Panc1 (cell line): Measurements from ENCODE around the gene WDR86. TPM values are rescaled to one million over a fixed set of nuclear protein-coding genes. Genes with fewer than 3 reads are reported as not detected.

Source experiments
- ATAC-seq: fragments of 200-7000 bp; cut with Tn5 transposase; 2 replicates; pipeline ENCODE4 v1.9.1; 2020; ENCODE audit warnings: mild to moderate bottlenecking, moderate library complexity
- BruUV-seq: library from RNA; stranded (reverse); fragments of 400-500 nt; replicated peaks from 2 replicates; lab custom pipeline; 2021; lab: Mats Ljungman, UMichigan
- CTCF ChIA-PET: fragments of 300-600 bp; sonication (Branson Sonifier 250); formaldehyde crosslinking; loops from one replicate; lab custom pipeline; 2022; ENCODE audit warnings: antibody characterized with exemption; lab: Charles Lee
- POLR2A ChIA-PET: fragments of 300-600 bp; sonication (Branson Sonifier 250); formaldehyde crosslinking; loops from one replicate; lab custom pipeline; 2022; ENCODE audit warnings: antibody characterized with exemption; lab: Charles Lee
- DNase-seq: peaks from one replicate; pipeline ENCODE4 v3.0.0-alpha.2; 2010; ENCODE audit warnings: low read depth, low spot score
- H3K27ac ChIP-seq: 2 replicates; pipeline ENCODE4 v1.5.1; 2011; ENCODE audit warnings: mild to moderate bottlenecking, low read length, inconsistent platforms
- H3K27me3 ChIP-seq: fragments of 200-500 bp; sonication (Bioruptor generic); 2 replicates; pipeline ENCODE4 v1.6.0; 2014; ENCODE audit warnings: low read length, inconsistent platforms; ENCODE audit not compliant: control insufficient read depth, insufficient read depth
- H3K36me3 ChIP-seq: fragments of 200-500 bp; sonication (Bioruptor generic); 2 replicates; pipeline ENCODE4 v1.5.1; 2014; ENCODE audit warnings: inconsistent platforms, mild to moderate bottlenecking, low read length, moderate library complexity; ENCODE audit not compliant: control insufficient read depth, insufficient read depth
- H3K4me1 ChIP-seq: 2 replicates; pipeline ENCODE4 v1.5.1; 2011; ENCODE audit warnings: inconsistent platforms, mild to moderate bottlenecking, low read length, moderate library complexity; ENCODE audit not compliant: control insufficient read depth, insufficient read depth
- H3K4me3 ChIP-seq, 2 experiments: 2 replicates each; pipeline ENCODE4 v1.5.1; 2011 to 2012; ENCODE audit warnings: low read depth in 2 of 2, low read length in 2 of 2, mild to moderate bottlenecking in 2 of 2, inconsistent platforms in 1 of 2, moderate library complexity in 1 of 2
- H3K9me3 ChIP-seq: fragments of 200-500 bp; sonication (Bioruptor generic); 2 replicates; pipeline ENCODE4 v1.5.1; 2014; ENCODE audit warnings: low read depth, mild to moderate bottlenecking, inconsistent platforms, low read length, moderate library complexity; ENCODE audit not compliant: control insufficient read depth, insufficient read depth
- POLR2AphosphoS5 ChIP-seq: IDR thresholded peaks from 2 replicates; pipeline ENCODE4 v1.6.1; 2012; ENCODE audit warnings: mild to moderate bottlenecking, low read depth, low read length, moderate library complexity
- SIN3A ChIP-seq: IDR thresholded peaks from 2 replicates; pipeline ENCODE4 v1.6.1; 2012; ENCODE audit warnings: low read depth, mild to moderate bottlenecking, low read length, moderate library complexity, borderline replicate concordance; ENCODE audit not compliant: insufficient read depth
- TCF7L2 ChIP-seq: IDR thresholded peaks from 2 replicates; pipeline ENCODE4 v1.6.1; 2011; ENCODE audit warnings: mild to moderate bottlenecking, low read depth, low read length, inconsistent platforms
- in situ Hi-C: cut with HindIII; loops from 2 replicates; pipeline ENCODE4 v1.10.0; 2016; ENCODE audit warnings: low sequenced_read_pairs, low pct_unique_long_range_greater_than_20kb
- intact Hi-C: fragments of 100-400 bp; cut with micrococcal nuclease; formaldehyde crosslinking; loops from one replicate; pipeline ENCODE4 v1.10.0; 2022; ENCODE audit not compliant: unreplicated experiment
- microRNA-seq: library from miRNA; unstranded; fragments of <30 nt; microRNA quantifications from one replicate; pipeline ENCODE4 v1.1.0, GENCODE V29; 2020; ENCODE audit not compliant: unreplicated experiment
- total RNA-seq: library from RNA; stranded (reverse); gene quantifications from one replicate; pipeline ENCODE4 v1.2.1, GENCODE V29; 2021; ENCODE audit not compliant: unreplicated experiment
- TF ChIP-seq, protein P1 (sequence below), 2 experiments: IDR thresholded peaks; 2 replicates each; pipeline ENCODE4 v1.6.1; 2011 to 2012; ENCODE audit warnings: low read depth in 2 of 2, control low read depth in 1 of 2, low read length in 1 of 2, mild to moderate bottlenecking in 1 of 2, moderate library complexity in 1 of 2; ENCODE audit not compliant: insufficient read depth in 1 of 2
- TF ChIP-seq, protein P2 (sequence below): fragments of 450-650 bp; IDR thresholded peaks from 2 replicates; pipeline ENCODE4 v1.5.1; 2017; ENCODE audit warnings: mild to moderate bottlenecking

Gene WDR86
- total RNA-seq, 1 experiment from 2014 or later: 0.72 TPM

DNA sequence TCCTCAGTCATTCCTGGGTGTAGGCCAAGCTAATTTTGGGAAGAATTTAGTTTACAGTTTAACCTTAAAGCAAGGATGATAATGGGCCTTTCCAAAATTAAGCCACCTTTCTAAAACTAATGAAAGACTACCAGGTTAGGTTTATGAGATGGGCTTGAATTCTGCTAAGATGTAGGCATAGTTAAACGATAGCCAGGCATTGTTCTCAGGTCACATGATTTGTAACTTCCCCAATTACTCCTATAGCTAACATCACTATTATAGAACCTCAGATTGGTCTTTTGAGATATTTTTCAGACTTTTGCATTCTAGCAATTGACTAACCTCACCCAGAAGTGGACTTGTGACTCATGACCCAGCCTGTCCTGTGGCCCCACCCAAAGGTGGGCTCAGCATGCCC is 75.2 kb downstream of the WDR86 start:
- ChIA-PET POLR2A (interaction anchor here (0.8 kb wide), 1 partner anchor 17 kb away, joined by 3 read pairs; no protein-coding TSS in a partner anchor), CTCF (no interaction called here)
- H3K4me3 ChIP-seq: no peak overlapping the region
- TF ChIP-seq SIN3A: no peak
- TF ChIP-seq POLR2AphosphoS5: no peak
- TF ChIP-seq, protein P1, sequence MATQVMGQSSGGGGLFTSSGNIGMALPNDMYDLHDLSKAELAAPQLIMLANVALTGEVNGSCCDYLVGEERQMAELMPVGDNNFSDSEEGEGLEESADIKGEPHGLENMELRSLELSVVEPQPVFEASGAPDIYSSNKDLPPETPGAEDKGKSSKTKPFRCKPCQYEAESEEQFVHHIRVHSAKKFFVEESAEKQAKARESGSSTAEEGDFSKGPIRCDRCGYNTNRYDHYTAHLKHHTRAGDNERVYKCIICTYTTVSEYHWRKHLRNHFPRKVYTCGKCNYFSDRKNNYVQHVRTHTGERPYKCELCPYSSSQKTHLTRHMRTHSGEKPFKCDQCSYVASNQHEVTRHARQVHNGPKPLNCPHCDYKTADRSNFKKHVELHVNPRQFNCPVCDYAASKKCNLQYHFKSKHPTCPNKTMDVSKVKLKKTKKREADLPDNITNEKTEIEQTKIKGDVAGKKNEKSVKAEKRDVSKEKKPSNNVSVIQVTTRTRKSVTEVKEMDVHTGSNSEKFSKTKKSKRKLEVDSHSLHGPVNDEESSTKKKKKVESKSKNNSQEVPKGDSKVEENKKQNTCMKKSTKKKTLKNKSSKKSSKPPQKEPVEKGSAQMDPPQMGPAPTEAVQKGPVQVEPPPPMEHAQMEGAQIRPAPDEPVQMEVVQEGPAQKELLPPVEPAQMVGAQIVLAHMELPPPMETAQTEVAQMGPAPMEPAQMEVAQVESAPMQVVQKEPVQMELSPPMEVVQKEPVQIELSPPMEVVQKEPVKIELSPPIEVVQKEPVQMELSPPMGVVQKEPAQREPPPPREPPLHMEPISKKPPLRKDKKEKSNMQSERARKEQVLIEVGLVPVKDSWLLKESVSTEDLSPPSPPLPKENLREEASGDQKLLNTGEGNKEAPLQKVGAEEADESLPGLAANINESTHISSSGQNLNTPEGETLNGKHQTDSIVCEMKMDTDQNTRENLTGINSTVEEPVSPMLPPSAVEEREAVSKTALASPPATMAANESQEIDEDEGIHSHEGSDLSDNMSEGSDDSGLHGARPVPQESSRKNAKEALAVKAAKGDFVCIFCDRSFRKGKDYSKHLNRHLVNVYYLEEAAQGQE (IDR thresholded peaks at IDR 0.05; ENCODE audit: insufficient read depth in 1 of 2, low read depth in 2 of 2, low read length in 1 of 2): no peak
- TF ChIP-seq TCF7L2: no peak
- TF ChIP-seq, protein P2, sequence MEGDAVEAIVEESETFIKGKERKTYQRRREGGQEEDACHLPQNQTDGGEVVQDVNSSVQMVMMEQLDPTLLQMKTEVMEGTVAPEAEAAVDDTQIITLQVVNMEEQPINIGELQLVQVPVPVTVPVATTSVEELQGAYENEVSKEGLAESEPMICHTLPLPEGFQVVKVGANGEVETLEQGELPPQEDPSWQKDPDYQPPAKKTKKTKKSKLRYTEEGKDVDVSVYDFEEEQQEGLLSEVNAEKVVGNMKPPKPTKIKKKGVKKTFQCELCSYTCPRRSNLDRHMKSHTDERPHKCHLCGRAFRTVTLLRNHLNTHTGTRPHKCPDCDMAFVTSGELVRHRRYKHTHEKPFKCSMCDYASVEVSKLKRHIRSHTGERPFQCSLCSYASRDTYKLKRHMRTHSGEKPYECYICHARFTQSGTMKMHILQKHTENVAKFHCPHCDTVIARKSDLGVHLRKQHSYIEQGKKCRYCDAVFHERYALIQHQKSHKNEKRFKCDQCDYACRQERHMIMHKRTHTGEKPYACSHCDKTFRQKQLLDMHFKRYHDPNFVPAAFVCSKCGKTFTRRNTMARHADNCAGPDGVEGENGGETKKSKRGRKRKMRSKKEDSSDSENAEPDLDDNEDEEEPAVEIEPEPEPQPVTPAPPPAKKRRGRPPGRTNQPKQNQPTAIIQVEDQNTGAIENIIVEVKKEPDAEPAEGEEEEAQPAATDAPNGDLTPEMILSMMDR: no peak
- no peaks in the 10 kb centered on the region for H3K4me1 ChIP-seq
- no peaks in the 10 kb centered on the region for H3K36me3 ChIP-seq
- DNase-seq (no peak), ATAC-seq (no peak)
- no peaks in the 10 kb centered on the region for H3K9me3 ChIP-seq
- no peak overlapping the region for H3K27ac ChIP-seq
- no TSS peak for BruUV-seq
- in situ Hi-C loops (no loop called here), intact Hi-C loops (no loop called here)
- H3K27me3 ChIP-seq: no peaks in the 10 kb centered on the region; the same call in 1 of the 2 replicates

Small RNA genes lying within 50 kb of the gene (microRNA-seq; reads per million reads assigned to microRNA genes)
- gene MIR3907: not detected

Other genes with a start within 250 kb of the WDR86 start
- gene GBX1, start 242.3 kb downstream of the WDR86 start, total RNA-seq: not detected
- gene ASB10, start 222.8 kb downstream of the WDR86 start, total RNA-seq: not detected
- gene H2BK1, start 199.6 kb downstream of the WDR86 start, total RNA-seq: not detected
- 64.4 TPM for gene ABCF2, start 182.8 kb downstream of the WDR86 start, total RNA-seq
- 44.9 TPM for gene CHPF2, start 177.6 kb downstream of the WDR86 start, total RNA-seq
- gene SMARCD3, start 161.3 kb downstream of the WDR86 start, total RNA-seq: 27.8 TPM
- gene NUB1, start 68.2 kb downstream of the WDR86 start, total RNA-seq: 50.5 TPM
- gene CRYGN, start 30.1 kb upstream of the WDR86 start, total RNA-seq: 0.74 TPM
- 259 TPM for gene RHEB, start 109.9 kb upstream of the WDR86 start, total RNA-seq